ENCODE results near the gene DCUN1D4.
A peak's percentile ranks its signal among the peaks of the same experiment; 100 is the strongest.

DCUN1D4 gene

GRCh38 chr4:51842554-51843308 lies at the start of gene DCUN1D4:
DCUN1D4 (plus strand) TSS chr4:51843153; CDS start chr4:51843243, 90 bp downstream.
- Histone ChIP-seq H3K9me3 (ENCODE audit: control insufficient read depth, insufficient read depth, low read length) (no peaks in the 10 kb centered on the region), H3K4me1 (ENCODE audit: control insufficient read depth, insufficient read depth, low read length) (no peaks in the 10 kb centered on the region), H3K27me3 (ENCODE audit: control insufficient read depth, insufficient read depth, low read length) (no peaks in the 10 kb centered on the region), H3K4me3 (ENCODE audit: low read length) (peak within 1 kb of the TSS; percentile 92), H3K27ac (ENCODE audit: low read length) (no peak within 1 kb of the TSS), H3K36me3 (ENCODE audit: control insufficient read depth, insufficient read depth, low read length) (no peaks in the 10 kb centered on the region)
- WGBS (ENCODE audit: insufficient coverage, insufficient read length) = no CpG with 5 or more reads among the region's 68 CpGs
- DNase-seq (ENCODE audit: low read depth, low spot score) = peak; percentile 99

DNA sequence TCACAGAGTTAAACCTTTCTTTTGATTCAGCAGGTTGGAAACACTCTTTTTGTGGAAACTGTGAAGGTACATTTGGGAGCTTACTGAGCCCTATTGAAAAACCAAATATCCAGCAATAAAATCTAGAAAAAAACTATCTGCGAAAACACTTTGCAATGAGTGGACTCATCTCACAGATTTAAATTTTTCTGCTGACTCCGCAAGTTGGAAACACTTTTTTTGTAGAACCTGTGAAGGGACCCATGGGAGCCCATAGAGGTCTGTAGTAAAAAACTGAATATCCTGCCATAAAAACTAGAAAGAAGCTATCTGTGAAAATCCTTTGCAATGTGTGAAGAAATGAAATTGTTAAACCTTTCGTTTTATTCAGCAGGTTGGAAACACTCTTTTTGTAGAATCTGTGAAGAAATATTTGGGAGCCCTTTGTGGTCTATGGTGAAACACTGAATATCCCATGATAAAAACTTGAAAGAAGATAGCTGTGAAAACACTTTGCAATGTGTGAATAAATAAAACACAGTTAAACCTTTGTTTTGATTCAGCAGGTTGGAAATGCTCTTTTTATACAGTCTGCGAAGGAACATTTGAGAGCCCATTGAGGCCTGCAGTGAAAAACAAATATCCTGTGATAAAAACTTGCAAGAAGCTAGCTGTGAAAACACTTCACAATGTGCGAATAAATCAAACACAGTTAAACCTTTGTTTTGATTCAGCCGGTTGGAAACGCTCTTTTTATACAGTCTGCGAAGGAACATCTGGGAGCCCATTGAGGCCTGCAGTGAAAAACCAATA lies 22.3 kb upstream of the DCUN1D4 start:
- no peak overlapping the region for H3K27ac ChIP-seq (ENCODE audit: low read length)
- no peaks in the 10 kb centered on the region; the same call in 1 of the 2 replicates for H3K9me3 ChIP-seq (ENCODE audit: control insufficient read depth, insufficient read depth, low read length)
- H3K4me3 ChIP-seq (ENCODE audit: low read length) = no peak overlapping the region
- DNase-seq (ENCODE audit: low read depth, low spot score) = no peak
- whole genome bisulfite sequencing (ENCODE audit: insufficient coverage, insufficient read length) = no CpG with 5 or more reads among the region's 8 CpGs
- H3K4me1 ChIP-seq (ENCODE audit: control insufficient read depth, insufficient read depth, low read length) = no peaks in the 10 kb centered on the region
- no peaks in the 10 kb centered on the region for H3K27me3 ChIP-seq (ENCODE audit: control insufficient read depth, insufficient read depth, low read length)
- no peaks in the 10 kb centered on the region for H3K36me3 ChIP-seq (ENCODE audit: control insufficient read depth, insufficient read depth, low read length)

GRCh38 chr4:51825341-51825740 lies 17.6 kb upstream of the DCUN1D4 start:
- no CpG with 5 or more reads among the region's 5 CpGs for WGBS (ENCODE audit: insufficient coverage, insufficient read length)
- no peaks in the 10 kb centered on the region; the same call in 1 of the 2 replicates for H3K9me3 ChIP-seq (ENCODE audit: control insufficient read depth, insufficient read depth, low read length)
- no peak overlapping the region for H3K27ac ChIP-seq (ENCODE audit: low read length)

GRCh38 chr4:51830156-51830720 lies 12.7 kb upstream of the DCUN1D4 start:
- Histone ChIP-seq H3K9me3 (ENCODE audit: control insufficient read depth, insufficient read depth, low read length) (no peaks in the 10 kb centered on the region), H3K4me3 (ENCODE audit: low read length) (no peak overlapping the region), H3K27me3 (ENCODE audit: control insufficient read depth, insufficient read depth, low read length) (no peaks in the 10 kb centered on the region), H3K4me1 (ENCODE audit: control insufficient read depth, insufficient read depth, low read length) (no peaks in the 10 kb centered on the region), H3K36me3 (ENCODE audit: control insufficient read depth, insufficient read depth, low read length) (no peaks in the 10 kb centered on the region), H3K27ac (ENCODE audit: low read length) (no peak overlapping the region)
- WGBS (ENCODE audit: insufficient coverage, insufficient read length) = no CpG with 5 or more reads among the region's 3 CpGs
- DNase-seq (ENCODE audit: low read depth, low spot score) = no peak

More at GRCh38 chr4:51825341-51825740, 17.6 kb upstream of the DCUN1D4 start:
- no peaks in the 10 kb centered on the region for H3K4me1 ChIP-seq (ENCODE audit: control insufficient read depth, insufficient read depth, low read length)
- no peaks in the 10 kb centered on the region for H3K27me3 ChIP-seq (ENCODE audit: control insufficient read depth, insufficient read depth, low read length)
- H3K4me3 ChIP-seq (ENCODE audit: low read length) = no peak overlapping the region
- no peak for DNase-seq (ENCODE audit: low read depth, low spot score)
- no peaks in the 10 kb centered on the region for H3K36me3 ChIP-seq (ENCODE audit: control insufficient read depth, insufficient read depth, low read length)

DNA sequence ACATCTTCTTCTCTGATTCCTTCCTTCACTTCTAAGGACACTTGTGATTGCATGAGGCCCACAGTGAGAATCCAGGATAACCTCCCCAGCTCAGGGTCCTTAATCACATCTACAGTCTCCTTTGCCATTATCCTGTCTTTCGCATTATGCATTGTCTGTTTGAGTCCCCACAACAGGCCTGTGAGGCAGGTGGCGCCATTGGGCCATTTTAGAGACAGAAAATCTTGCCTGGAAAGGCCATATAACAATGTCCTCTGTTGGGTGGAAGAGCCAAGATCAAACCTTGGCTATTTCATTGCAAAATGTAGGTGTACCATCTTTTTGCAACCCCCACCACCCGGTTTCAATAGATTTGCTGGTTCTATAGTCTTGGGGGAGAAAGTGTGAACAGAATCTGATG lies 11.8 kb upstream of the DCUN1D4 start:
- H3K9me3 ChIP-seq (ENCODE audit: control insufficient read depth, insufficient read depth, low read length) = no peaks in the 10 kb centered on the region

GRCh38 chr4:51833236-51833635 lies 9.7 kb upstream of the DCUN1D4 start:
- Histone ChIP-seq H3K9me3 (ENCODE audit: control insufficient read depth, insufficient read depth, low read length) (no peaks in the 10 kb centered on the region), H3K27me3 (ENCODE audit: control insufficient read depth, insufficient read depth, low read length) (no peaks in the 10 kb centered on the region), H3K4me3 (ENCODE audit: low read length) (no peak overlapping the region), H3K36me3 (ENCODE audit: control insufficient read depth, insufficient read depth, low read length) (no peaks in the 10 kb centered on the region), H3K4me1 (ENCODE audit: control insufficient read depth, insufficient read depth, low read length) (no peaks in the 10 kb centered on the region), H3K27ac (ENCODE audit: low read length) (no peak overlapping the region)
- no peak for DNase-seq (ENCODE audit: low read depth, low spot score)

More for the DNA sequence above, 11.8 kb upstream of the DCUN1D4 start:
- Histone ChIP-seq H3K27me3 (ENCODE audit: control insufficient read depth, insufficient read depth, low read length) (no peaks in the 10 kb centered on the region), H3K27ac (ENCODE audit: low read length) (no peak overlapping the region), H3K36me3 (ENCODE audit: control insufficient read depth, insufficient read depth, low read length) (no peaks in the 10 kb centered on the region), H3K4me1 (ENCODE audit: control insufficient read depth, insufficient read depth, low read length) (no peaks in the 10 kb centered on the region), H3K4me3 (ENCODE audit: low read length) (no peak overlapping the region)
- WGBS (ENCODE audit: insufficient coverage, insufficient read length) = no CpG with 5 or more reads among the region's 3 CpGs
- no peak for DNase-seq (ENCODE audit: low read depth, low spot score)

GRCh38 chr4:51835079-51835478 lies 7.9 kb upstream of the DCUN1D4 start:
- no peaks in the 10 kb centered on the region for H3K9me3 ChIP-seq (ENCODE audit: control insufficient read depth, insufficient read depth, low read length)
- no CpG with 5 or more reads among the region's 1 CpG for WGBS (ENCODE audit: insufficient coverage, insufficient read length)
- H3K27ac ChIP-seq (ENCODE audit: low read length) = no peak overlapping the region
- no peaks in the 10 kb centered on the region for H3K36me3 ChIP-seq (ENCODE audit: control insufficient read depth, insufficient read depth, low read length)
- no peaks in the 10 kb centered on the region for H3K27me3 ChIP-seq (ENCODE audit: control insufficient read depth, insufficient read depth, low read length)
- H3K4me1 ChIP-seq (ENCODE audit: control insufficient read depth, insufficient read depth, low read length) = no peaks in the 10 kb centered on the region
- H3K4me3 ChIP-seq (ENCODE audit: low read length) = no peak overlapping the region
- no peak for DNase-seq (ENCODE audit: low read depth, low spot score)

DNA sequence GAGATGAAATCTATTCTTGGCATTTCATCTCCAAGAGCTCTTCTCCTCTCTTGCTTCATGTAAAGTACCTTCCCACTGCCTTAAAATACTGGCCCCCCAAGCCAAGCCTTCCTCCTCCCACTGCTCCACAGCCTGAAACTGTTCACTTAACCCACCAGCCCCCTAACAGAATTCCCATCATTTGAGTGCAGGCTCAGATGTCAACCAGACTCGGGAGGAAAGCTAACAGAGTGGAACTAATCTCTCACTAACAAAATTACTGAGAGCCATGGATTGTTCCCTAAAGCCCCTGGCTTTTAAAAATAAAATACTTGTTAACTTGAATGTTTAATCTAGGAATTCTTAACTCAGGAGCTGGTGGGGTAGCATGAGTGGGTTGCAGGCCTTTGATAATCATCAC lies 7.1 kb upstream of the DCUN1D4 start:
- no peaks in the 10 kb centered on the region for H3K4me1 ChIP-seq (ENCODE audit: control insufficient read depth, insufficient read depth, low read length)
- H3K27ac ChIP-seq (ENCODE audit: low read length) = no peak overlapping the region
- H3K36me3 ChIP-seq (ENCODE audit: control insufficient read depth, insufficient read depth, low read length) = no peaks in the 10 kb centered on the region
- no peaks in the 10 kb centered on the region for H3K27me3 ChIP-seq (ENCODE audit: control insufficient read depth, insufficient read depth, low read length)
- no peaks in the 10 kb centered on the region for H3K9me3 ChIP-seq (ENCODE audit: control insufficient read depth, insufficient read depth, low read length)
- no peak overlapping the region for H3K4me3 ChIP-seq (ENCODE audit: low read length)
- WGBS (ENCODE audit: insufficient coverage, insufficient read length) = no CpG with 5 or more reads among the region's 1 CpG
- DNase-seq (ENCODE audit: low read depth, low spot score) = no peak

- H3K9me3 ChIP-seq (ENCODE audit: control insufficient read depth, insufficient read depth, low read length) = no peaks in the 10 kb centered on the region
- no peaks in the 10 kb centered on the region for H3K27me3 ChIP-seq (ENCODE audit: control insufficient read depth, insufficient read depth, low read length)
- no peak for DNase-seq (ENCODE audit: low read depth, low spot score)
- H3K36me3 ChIP-seq (ENCODE audit: control insufficient read depth, insufficient read depth, low read length) = no peaks in the 10 kb centered on the region
- H3K4me3 ChIP-seq (ENCODE audit: low read length) = no peak overlapping the region
- no peak overlapping the region for H3K27ac ChIP-seq (ENCODE audit: low read length)
- no peaks in the 10 kb centered on the region for H3K4me1 ChIP-seq (ENCODE audit: control insufficient read depth, insufficient read depth, low read length)
- no CpG with 5 or more reads among the region's 4 CpGs for WGBS (ENCODE audit: insufficient coverage, insufficient read length)
Measured at GRCh38 chr4:51836549-51836948, 6.4 kb upstream of the DCUN1D4 start.

- no CpG with 5 or more reads among the region's 4 CpGs for WGBS (ENCODE audit: insufficient coverage, insufficient read length)
- Histone ChIP-seq H3K27ac (ENCODE audit: low read length) (no peak overlapping the region), H3K27me3 (ENCODE audit: control insufficient read depth, insufficient read depth, low read length) (no peaks in the 10 kb centered on the region), H3K9me3 (ENCODE audit: control insufficient read depth, insufficient read depth, low read length) (no peaks in the 10 kb centered on the region), H3K4me1 (ENCODE audit: control insufficient read depth, insufficient read depth, low read length) (no peaks in the 10 kb centered on the region), H3K36me3 (ENCODE audit: control insufficient read depth, insufficient read depth, low read length) (no peaks in the 10 kb centered on the region), H3K4me3 (ENCODE audit: low read length) (no peak overlapping the region)
- no peak for DNase-seq (ENCODE audit: low read depth, low spot score)
Measured at GRCh38 chr4:51840781-51841180, 2.2 kb upstream of the DCUN1D4 start.
